GM23248 (cell line): ENCODE results near the gene FBN1. TPM values are rescaled to one million over a fixed set of nuclear protein-coding genes. Genes with fewer than 3 reads are reported as not detected.

Experiments used
- DNase-seq: peaks from one replicate; pipeline ENCODE4 v3.0.0-alpha.2; 2015
- H2AFZ ChIP-seq: fragments of 200-600 bp; sonication (generic); 2 replicates; pipeline ENCODE4 v1.6.1; 2016; ENCODE audit warnings: antibody characterized with exemption
- H3F3A ChIP-seq: fragments of 200-600 bp; sonication (generic); 2 replicates; pipeline ENCODE4 v1.6.1; 2016; ENCODE audit warnings: mild to moderate bottlenecking, antibody characterized with exemption, mixed run types; ENCODE audit not compliant: insufficient read depth
- H3K27ac ChIP-seq: fragments of 200-600 bp; sonication (generic); 2 replicates; pipeline ENCODE4 v1.5.1; 2016; ENCODE audit warnings: mild to moderate bottlenecking
- H3K27me3 ChIP-seq: fragments of 200-600 bp; sonication (generic); replicated peaks from 2 replicates; pipeline ENCODE4 v1.6.1; 2016; ENCODE audit warnings: mild to moderate bottlenecking; ENCODE audit not compliant: insufficient read depth
- H3K36me3 ChIP-seq: fragments of 200-600 bp; sonication (generic); 2 replicates; pipeline ENCODE4 v1.6.1; 2016; ENCODE audit warnings: low read depth, mild to moderate bottlenecking
- H3K4me1 ChIP-seq: fragments of 200-600 bp; sonication (generic); 2 replicates; pipeline ENCODE4 v1.6.1; 2016; ENCODE audit warnings: mild to moderate bottlenecking; ENCODE audit not compliant: insufficient read depth
- H3K4me2 ChIP-seq: fragments of 200-600 bp; sonication (generic); one replicate; pipeline ENCODE4 v1.6.1; 2016; ENCODE audit warnings: mild to moderate bottlenecking; ENCODE audit not compliant: unreplicated experiment
- H3K4me3 ChIP-seq: fragments of 200-600 bp; sonication (generic); 2 replicates; pipeline ENCODE4 v1.5.1; 2016; ENCODE audit warnings: mild to moderate bottlenecking
- H3K79me2 ChIP-seq: fragments of 200-600 bp; sonication (generic); 2 replicates; pipeline ENCODE4 v1.6.1; 2016; ENCODE audit warnings: mild to moderate bottlenecking; ENCODE audit not compliant: insufficient read depth
- H3K9ac ChIP-seq: fragments of 200-600 bp; sonication (generic); 2 replicates; pipeline ENCODE4 v1.6.1; 2016; ENCODE audit warnings: mild to moderate bottlenecking
- H3K9me2 ChIP-seq: fragments of 200-600 bp; sonication (generic); 2 replicates; pipeline ENCODE4 v1.6.1; 2016; ENCODE audit warnings: mixed run types, mild to moderate bottlenecking, moderate library complexity; ENCODE audit not compliant: insufficient read depth
- H3K9me3 ChIP-seq: fragments of 200-600 bp; sonication (generic); one replicate; pipeline ENCODE4 v1.6.1; 2017; ENCODE audit warnings: low read depth
- H4K20me1 ChIP-seq: fragments of 200-600 bp; sonication (generic); 2 replicates; pipeline ENCODE4 v1.6.0; 2016; ENCODE audit not compliant: insufficient read depth
- EZH2 ChIP-seq: fragments of 200-600 bp; sonication (generic); IDR thresholded peaks from 2 replicates; pipeline ENCODE4 v1.6.1; 2018; ENCODE audit warnings: antibody characterized with exemption, mild to moderate bottlenecking; ENCODE audit not compliant: insufficient read depth, poor library complexity, severe bottlenecking
- EZH2phosphoT487 ChIP-seq: fragments of 200-600 bp; sonication (generic); IDR thresholded peaks from 2 replicates; pipeline ENCODE4 v1.6.1; 2018; ENCODE audit warnings: antibody characterized with exemption, moderate library complexity, mild to moderate bottlenecking, low read depth; ENCODE audit not compliant: insufficient read depth
- WGBS, 2 experiments: methylation state at CpG; one replicate each; pipeline ENCODE4 v1.1.6; 2015 to 2017; ENCODE audit warnings: low lambda C conversion rate in 2 of 2, low coverage in 1 of 2; ENCODE audit errors: missing lambda C conversion rate in 2 of 2; 5-methylcytosine and 5-hydroxymethylcytosine counted together
- in situ Hi-C: fragments of 300-500 bp; cut with MboI; formaldehyde crosslinking; loops from 2 replicates; pipeline ENCODE4 v1.15.0; 2020
- polyA plus RNA-seq: library from polyadenylated mRNA; unstranded; fragments of >200 nt; fragmentation: Nextera tagmentation; extraction: Ambion mirVana; gene quantifications from 2 replicates; pipeline ENCODE4 v1.2.1, GENCODE V29; 2016
- total RNA-seq: library from RNA; depleted of rRNA; stranded (reverse); fragments of >200 nt; shearing (Covaris generic); gene quantifications from 2 replicates; pipeline ENCODE4 v1.2.3, GENCODE V29; 2014

Gene FBN1
- total and polyA plus RNA-seq, 2 experiments from 2014 or later: 374 to 1,478 TPM

GRCh38 chr15:48451736-48452135, 193.8 kb downstream of the FBN1 start:
- Histone ChIP-seq H3K79me2 (peaks cover 34% of the 10 kb centered on the region), H3K27me3 (no peaks in the 10 kb centered on the region), H3K4me1 (peaks cover 58% of the 10 kb centered on the region), H3K4me2 (no peak overlapping the region), H3K9me2 (no peaks in the 10 kb centered on the region), H3K9ac (no peak overlapping the region), H3K36me3 (peaks cover 98% of the 10 kb centered on the region), H3K4me3 (no peak overlapping the region), H3K9me3 (no peaks in the 10 kb centered on the region), H4K20me1 (no peaks in the 10 kb centered on the region), H3F3A (peaks cover 100% of the 10 kb centered on the region), H2AFZ (no peak overlapping the region), H3K27ac (peak overlapping the region; percentile 85)
- DNase-seq: no peak
- no peak for TF ChIP-seq EZH2phosphoT487
- no peak for TF ChIP-seq EZH2
- 79 to 83% methylated on average over 3 of the region's 3 CpGs for WGBS, 2 experiments
- in situ Hi-C loops: no loop called here

- Histone ChIP-seq H3K4me2 (no peak overlapping the region), H2AFZ (no peak overlapping the region), H3F3A (peaks cover 100% of the 10 kb centered on the region), H3K9ac (no peak overlapping the region), H4K20me1 (no peaks in the 10 kb centered on the region), H3K36me3 (peaks cover 98% of the 10 kb centered on the region), H3K4me3 (no peak overlapping the region), H3K27me3 (no peaks in the 10 kb centered on the region), H3K9me2 (no peaks in the 10 kb centered on the region), H3K4me1 (peaks cover 59% of the 10 kb centered on the region), H3K9me3 (no peaks in the 10 kb centered on the region), H3K79me2 (peaks cover 37% of the 10 kb centered on the region), H3K27ac (peak overlapping the region; percentile 85)
- TF ChIP-seq EZH2phosphoT487 (no peak), EZH2 (no peak)
- in situ Hi-C loops: no loop called here
- DNase-seq: no peak
- 70 to 76% methylated on average over 3 of the region's 3 CpGs for whole genome bisulfite sequencing, 2 experiments
Observed at GRCh38 chr15:48451241-48451640, 194.3 kb downstream of the FBN1 start.

- H3K4me2 ChIP-seq: no peak overlapping the region
Observed at GRCh38 chr15:48449734-48450133, 195.8 kb downstream of the FBN1 start.

GRCh38 chr15:48447657-48448056, 197.9 kb downstream of the FBN1 start:
- H3K4me1 ChIP-seq: peaks cover 59% of the 10 kb centered on the region
- H3K79me2 ChIP-seq: peaks cover 52% of the 10 kb centered on the region
- peak overlapping the region; percentile 47 for H3K9ac ChIP-seq
- peak overlapping the region; percentile 59 for H3K4me2 ChIP-seq
- H3K36me3 ChIP-seq: peaks cover 94% of the 10 kb centered on the region
- no peaks in the 10 kb centered on the region for H3K27me3 ChIP-seq
- peak overlapping the region; percentile 8; the same call in 1 of the 2 replicates for H3K4me3 ChIP-seq
- H4K20me1 ChIP-seq: no peaks in the 10 kb centered on the region
- TF ChIP-seq EZH2 (no peak), EZH2phosphoT487 (0 out of 2 replicates have a peak, but pooled peaks have one; percentile 53)
- DNase-seq: peak; percentile 91
- H2AFZ ChIP-seq: no peak overlapping the region
- in situ Hi-C loops: no loop called here
- no peaks in the 10 kb centered on the region for H3K9me2 ChIP-seq
- peaks cover 92% of the 10 kb centered on the region for H3F3A ChIP-seq
- 0 to 3% methylated on average over 1 of the region's 1 CpG for WGBS, 2 experiments
- H3K9me3 ChIP-seq: no peaks in the 10 kb centered on the region
- peak overlapping the region; percentile 85 for H3K27ac ChIP-seq

More at GRCh38 chr15:48449734-48450133, 195.8 kb downstream of the FBN1 start:
- H3K4me1 ChIP-seq: peaks cover 53% of the 10 kb centered on the region
- H3K79me2 ChIP-seq: peaks cover 42% of the 10 kb centered on the region
- peak overlapping the region; percentile 85 for H3K27ac ChIP-seq
- no peak overlapping the region for H2AFZ ChIP-seq
- H3K4me3 ChIP-seq: no peak overlapping the region
- no peaks in the 10 kb centered on the region for H3K9me2 ChIP-seq
- H3K36me3 ChIP-seq: peaks cover 94% of the 10 kb centered on the region
- H3K9ac ChIP-seq: no peak overlapping the region
- in situ Hi-C loops: no loop called here
- 72 to 87% methylated on average over 3 of the region's 3 CpGs for WGBS, 2 experiments
- no peaks in the 10 kb centered on the region for H3K9me3 ChIP-seq
- no peaks in the 10 kb centered on the region for H4K20me1 ChIP-seq
- no peak for TF ChIP-seq EZH2
- TF ChIP-seq EZH2phosphoT487: no peak
- H3F3A ChIP-seq: peaks cover 92% of the 10 kb centered on the region
- DNase-seq: peak; percentile 36
- H3K27me3 ChIP-seq: no peaks in the 10 kb centered on the region
